CD4-positive, alpha-beta T cell (primary cell): ENCODE results near the gene OLFM1. TPM values are rescaled to one million over a fixed set of nuclear protein-coding genes. Genes with fewer than 3 reads are reported as not detected.

Source experiments
- ATAC-seq: fragments of 200-7000 bp; cut with Tn5 transposase; one replicate; pipeline ENCODE4 v1.10.0; 2022; ENCODE audit warnings: mild to moderate bottlenecking; ENCODE audit not compliant: poor library complexity
- CTCF ChIA-PET: fragments of 350-600 bp; sonication (Branson Sonifier 250); formaldehyde crosslinking; loops from one replicate; lab custom pipeline; 2021; ENCODE audit warnings: antibody characterized with exemption, inconsistent platforms; lab: Charles Lee
- POLR2A ChIA-PET: fragments of 350-600 bp; sonication (Branson Sonifier 250); formaldehyde crosslinking; loops from one replicate; lab custom pipeline; 2021; ENCODE audit warnings: antibody characterized with exemption, inconsistent platforms; lab: Charles Lee
- DNase-seq, 14 experiments: peaks; one replicate each; pipeline ENCODE4 v3.0.0-alpha.2; 2013 to 2020; ENCODE audit warnings: mixed read lengths in 2 of 14
- H3K27ac ChIP-seq, 2 donors: one replicate each; pipeline versions ENCODE4 v1.5.1 to v1.7.0; 2013; ENCODE audit warnings: low read length in 2 of 2, low read depth in 1 of 2, mild to moderate bottlenecking in 1 of 2
- H3K27me3 ChIP-seq, 2 experiments: 1 replicate in 1 of 2; 2 replicates in 1 of 2; pipeline versions ENCODE4 v1.6.1 to v1.7.0; 2013; ENCODE audit warnings: low read length in 2 of 2, control low read depth in 1 of 2, mild to moderate bottlenecking in 1 of 2, moderate library complexity in 1 of 2; ENCODE audit not compliant: insufficient read depth in 2 of 2, control insufficient read depth in 1 of 2
- H3K36me3 ChIP-seq: one replicate; pipeline ENCODE4 v1.6.1; 2013; ENCODE audit warnings: low read length, control low read depth; ENCODE audit not compliant: insufficient read depth
- H3K4me1 ChIP-seq: one replicate; pipeline ENCODE4 v1.6.1; 2013; ENCODE audit warnings: low read length, control low read depth; ENCODE audit not compliant: insufficient read depth
- H3K4me3 ChIP-seq: one replicate; pipeline ENCODE4 v1.5.1; 2013; ENCODE audit warnings: mild to moderate bottlenecking, low read length, moderate library complexity
- H3K9me3 ChIP-seq, 2 experiments: 1 replicate in 1 of 2; 2 replicates in 1 of 2; pipeline versions ENCODE4 v1.6.1 to v1.7.0; 2013; ENCODE audit warnings: low read length in 2 of 2, mild to moderate bottlenecking in 2 of 2, control low read depth in 1 of 2, moderate library complexity in 1 of 2; ENCODE audit not compliant: control insufficient read depth in 1 of 2, insufficient read depth in 1 of 2
- H3K27ac Mint-ChIP-seq: one replicate; pipeline ENCODE4 v1.8.0; 2020; ENCODE audit warnings: mixed read lengths
- H3K27me3 Mint-ChIP-seq: one replicate; pipeline ENCODE4 v1.8.0; 2021; ENCODE audit warnings: mixed read lengths
- H3K36me3 Mint-ChIP-seq: one replicate; pipeline ENCODE4 v1.8.0; 2021; ENCODE audit warnings: low read depth, mixed read lengths
- H3K4me1 Mint-ChIP-seq: one replicate; pipeline ENCODE4 v1.8.0; 2021; ENCODE audit warnings: low read depth, mixed read lengths
- H3K4me3 Mint-ChIP-seq: one replicate; pipeline ENCODE4 v1.8.0; 2020; ENCODE audit warnings: mild to moderate bottlenecking, mixed read lengths
- H3K9me3 Mint-ChIP-seq: one replicate; pipeline ENCODE4 v1.8.0; 2020; ENCODE audit warnings: mixed read lengths
- CTCF ChIP-seq: fragments of 200-600 bp; IDR thresholded peaks from one replicate; pipeline ENCODE4 v1.8.0; 2022; ENCODE audit warnings: antibody characterized with exemption, mild to moderate bottlenecking
- intact Hi-C, 2 experiments: fragments of 100-400 bp; cut with DNase I in 1 of 2; cut with micrococcal nuclease in 1 of 2; formaldehyde crosslinking; loops; one replicate each; pipeline versions ENCODE4 v1.15.1 to v1.9.0; 2023 to 2025; cut with DNase I, micrococcal nuclease
- total RNA-seq, 174 experiments: library from RNA in 2 of 174; stranded (reverse) in 2 of 174; gene quantifications; one replicate each; pipeline ENCODE4 v1.2.3 and lab custom pipeline; 2021 to 2026

OLFM1 gene
- total RNA-seq, 2 experiments from 2014 or later, result not detected

- Mint-ChIP-seq H3K27ac (no peak overlapping the region), H3K36me3 (no peaks in the 10 kb centered on the region)
These were observed 58.8 kb downstream of the OLFM1 start for GRCh38 chr9:135146241-135146640.

DNA sequence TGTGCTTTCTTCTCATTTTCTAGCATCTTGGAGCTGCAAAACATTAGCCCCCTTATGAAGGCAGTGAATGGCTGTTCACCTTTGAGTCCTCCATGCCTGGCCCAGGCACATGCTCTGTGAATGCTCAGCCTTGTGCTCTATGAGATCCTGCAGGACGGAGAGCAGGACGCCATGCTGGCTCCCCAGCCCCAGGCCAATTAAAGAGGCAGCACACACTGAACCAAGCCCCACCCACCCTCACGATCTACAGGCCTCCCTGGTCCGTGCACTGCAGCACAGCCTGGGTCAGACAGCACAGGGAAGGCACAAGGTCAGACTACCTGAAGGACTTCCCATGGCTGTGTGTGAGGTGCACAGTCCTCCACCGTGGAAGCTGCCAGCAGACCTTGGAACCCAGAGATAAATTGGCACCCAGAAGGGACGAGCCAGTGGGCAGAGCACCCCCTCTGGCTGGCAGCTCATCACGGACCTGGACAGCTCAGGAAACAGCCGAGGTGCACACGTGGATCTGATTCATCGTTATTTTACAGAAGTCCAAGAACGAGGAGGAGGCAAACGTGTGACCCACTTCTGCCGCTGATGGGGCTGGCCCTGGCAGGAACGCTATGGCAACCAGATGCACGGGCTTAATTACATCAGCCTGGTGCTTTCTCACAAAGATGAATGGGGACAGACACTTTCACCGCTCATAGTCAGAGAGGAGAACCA lies 59.5 kb downstream of the OLFM1 start:
- ChIA-PET CTCF (no interaction called here), POLR2A (no interaction called here)
- Histone ChIP-seq H3K9me3 (peaks cover 0 to 52% of the 10 kb centered on the region in 2 experiments), H3K27me3 (no peaks in the 10 kb centered on the region), H3K27ac (no peak overlapping the region), H3K4me3 (no peak overlapping the region), H3K4me1 (no peaks in the 10 kb centered on the region), H3K36me3 (no peaks in the 10 kb centered on the region)
- Mint-ChIP-seq H3K27me3 (peaks cover 21% of the 10 kb centered on the region), H3K27ac (no peak overlapping the region), H3K4me3 (no peak overlapping the region), H3K36me3 (no peaks in the 10 kb centered on the region), H3K9me3 (peaks cover 3% of the 10 kb centered on the region), H3K4me1 (no peaks in the 10 kb centered on the region)
- TF ChIP-seq CTCF, result no peak
- no peak for ATAC-seq
- no peak for DNase-seq
- intact Hi-C loops, result no loop called here

More at GRCh38 chr9:135146241-135146640, 58.8 kb downstream of the OLFM1 start:
- intact Hi-C loops, result no loop called here
- DNase-seq (no peak), ATAC-seq (no peak)
- H3K4me3 Mint-ChIP-seq, result no peak overlapping the region
- H3K9me3 ChIP-seq, result peaks cover 0 to 46% of the 10 kb centered on the region in 2 experiments
- ChIA-PET POLR2A (no interaction called here), CTCF (no interaction called here)
- no peaks in the 10 kb centered on the region for H3K4me1 ChIP-seq
- no peaks in the 10 kb centered on the region for H3K27me3 ChIP-seq
- no peak for TF ChIP-seq CTCF
- H3K4me3 ChIP-seq, result no peak overlapping the region
- no peaks in the 10 kb centered on the region for H3K36me3 ChIP-seq
- peaks cover 3% of the 10 kb centered on the region for H3K9me3 Mint-ChIP-seq
- H3K27me3 Mint-ChIP-seq, result peaks cover 21% of the 10 kb centered on the region
- no peaks in the 10 kb centered on the region for H3K4me1 Mint-ChIP-seq
- no peak overlapping the region for H3K27ac ChIP-seq

GRCh38 chr9:135147474-135147805 lies 60.0 kb downstream of the OLFM1 start:
- Histone ChIP-seq H3K4me3 (no peak overlapping the region), H3K9me3 (peaks cover 0 to 57% of the 10 kb centered on the region in 2 experiments), H3K36me3 (no peaks in the 10 kb centered on the region), H3K27ac (no peak overlapping the region), H3K4me1 (no peaks in the 10 kb centered on the region), H3K27me3 (no peaks in the 10 kb centered on the region)
- no peak for DNase-seq
- CTCF ChIA-PET, result no interaction called here
- TF ChIP-seq CTCF, result no peak
- Mint-ChIP-seq H3K4me3 (no peak overlapping the region), H3K36me3 (no peaks in the 10 kb centered on the region), H3K9me3 (peaks cover 3% of the 10 kb centered on the region), H3K4me1 (no peaks in the 10 kb centered on the region), H3K27ac (no peak overlapping the region), H3K27me3 (peaks cover 21% of the 10 kb centered on the region)
- POLR2A ChIA-PET, result no interaction called here
- no peak for ATAC-seq
- intact Hi-C loops, result no loop called here
